Activated T-helper 1 cell treated with Interleukin-2 at 50 U/mL for 16 hours (primary cell): ENCODE measurements around the gene FBXO42.

Experiments used
- DNase-seq: peaks from one replicate; pipeline ENCODE4 v3.0.0-alpha.2; 2020; ENCODE audit warnings: low read depth

The FBXO42 gene

GRCh38 chr1:16204216-16204615 lies 148.1 kb downstream of the FBXO42 start:
- DNase-seq = no peak

GRCh38 chr1:16203550-16203949 lies 148.7 kb downstream of the FBXO42 start:
- DNase-seq = no peak

- no peak for DNase-seq
These were observed 149.7 kb downstream of the FBXO42 start for GRCh38 chr1:16202281-16203210.

- no peak for DNase-seq
These were observed 152.6 kb downstream of the FBXO42 start for GRCh38 chr1:16199700-16200099.

GRCh38 chr1:16199157-16199501 lies 153.2 kb downstream of the FBXO42 start:
- no peak for DNase-seq

GRCh38 chr1:16198444-16199156 lies 153.7 kb downstream of the FBXO42 start:
- no peak for DNase-seq

GRCh38 chr1:16196874-16197273 lies 155.4 kb downstream of the FBXO42 start:
- no peak for DNase-seq
